Activated CD4-positive, alpha-beta T cell treated with anti-CD3 and anti-CD28 coated beads, Interleukin-2, amount 50 U/mL, for 24 hours (primary cell): ENCODE results near the gene SPTBN1.

Source experiments
- DNase-seq, 2 donors: peaks; one replicate each; pipeline ENCODE4 v3.0.0-alpha.2; 2020; ENCODE audit warnings: low read depth in 1 of 2, low spot score in 1 of 2

The SPTBN1 gene

GRCh38 chr2:54434229-54434628, 21.9 kb upstream of the SPTBN1 start:
- DNase-seq = no peak

DNA sequence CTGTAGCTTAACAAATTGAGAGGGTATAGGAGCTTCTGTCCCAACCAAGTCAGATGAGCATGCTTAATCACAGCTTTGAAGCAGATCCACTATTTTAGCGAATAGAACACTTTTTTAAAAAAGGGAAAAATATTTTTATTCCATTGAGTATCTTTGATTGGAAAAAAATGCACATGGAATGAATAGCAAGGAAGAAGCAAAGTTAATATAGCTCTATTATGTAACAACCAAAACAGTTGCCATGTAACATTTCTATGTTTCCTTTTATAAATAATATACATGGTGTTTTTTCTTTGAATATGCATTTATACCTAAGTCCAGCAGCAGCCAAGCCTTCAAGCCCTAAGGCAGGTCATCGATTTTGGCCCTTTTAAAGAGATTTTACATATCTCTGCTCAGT, 21.4 kb upstream of the SPTBN1 start:
- DNase-seq = no peak

- DNase-seq = no peak
These were observed 20.6 kb upstream of the SPTBN1 start for GRCh38 chr2:54435325-54436226.

DNA sequence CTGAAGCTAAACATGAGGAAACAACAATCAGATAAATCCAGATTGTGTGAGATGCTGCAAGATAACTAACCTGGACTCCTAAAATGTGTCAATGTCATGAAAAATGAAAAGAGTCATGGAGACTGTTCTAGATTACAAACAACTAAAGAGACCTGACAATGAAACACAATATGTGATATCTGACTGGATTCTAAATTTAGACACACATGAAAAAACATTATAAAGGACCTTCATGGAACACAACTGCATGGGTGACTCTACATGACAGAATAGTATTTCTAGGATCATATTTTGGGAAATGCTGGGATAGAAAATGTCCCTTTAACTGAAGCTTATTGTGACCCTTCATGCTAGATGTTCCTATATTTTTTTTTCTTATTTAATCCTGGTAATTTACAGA, 18.5 kb upstream of the SPTBN1 start:
- DNase-seq = no peak

DNA sequence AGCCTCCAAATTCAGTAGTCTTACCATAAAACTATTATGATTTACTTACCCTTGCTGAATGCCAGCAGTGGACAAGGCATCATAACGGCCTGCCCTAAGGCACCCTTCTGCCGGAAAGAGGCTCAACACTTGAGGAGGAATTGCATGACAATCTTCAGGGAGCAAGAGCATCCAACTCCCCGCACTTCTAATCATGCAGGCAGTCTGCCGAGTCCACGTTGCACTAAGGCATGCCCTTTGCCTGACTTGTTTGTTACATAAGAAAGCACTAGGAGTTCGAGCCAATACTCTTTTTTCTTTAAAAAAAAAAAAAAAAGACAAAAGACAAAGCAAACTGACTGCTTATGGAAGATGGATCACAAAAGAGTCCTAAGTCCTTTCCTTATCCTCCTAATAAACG, 17.9 kb upstream of the SPTBN1 start:
- no peak for DNase-seq

DNA sequence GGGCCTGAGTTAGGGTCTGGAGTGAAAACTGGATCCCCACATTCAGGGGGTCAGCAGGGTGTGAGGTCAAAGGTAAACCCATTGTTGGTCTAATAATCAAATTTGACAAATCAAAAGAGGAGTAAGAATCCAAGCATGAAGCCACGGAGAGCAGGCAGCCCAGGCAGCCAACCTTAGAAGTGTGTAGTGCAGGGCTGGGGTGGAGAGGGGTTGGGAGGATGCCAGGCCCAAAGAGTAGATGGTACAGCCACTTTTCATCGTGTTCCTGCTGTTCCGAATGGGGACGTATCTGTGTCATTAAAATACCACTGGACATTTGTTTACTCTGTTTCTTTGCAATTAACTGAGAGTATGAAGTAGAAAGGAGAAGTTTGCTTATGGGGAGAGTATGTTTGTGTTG, 16.5 kb upstream of the SPTBN1 start:
- DNase-seq = no peak

- DNase-seq = no peak
These were observed 16.1 kb upstream of the SPTBN1 start for GRCh38 chr2:54440050-54440449.

DNA sequence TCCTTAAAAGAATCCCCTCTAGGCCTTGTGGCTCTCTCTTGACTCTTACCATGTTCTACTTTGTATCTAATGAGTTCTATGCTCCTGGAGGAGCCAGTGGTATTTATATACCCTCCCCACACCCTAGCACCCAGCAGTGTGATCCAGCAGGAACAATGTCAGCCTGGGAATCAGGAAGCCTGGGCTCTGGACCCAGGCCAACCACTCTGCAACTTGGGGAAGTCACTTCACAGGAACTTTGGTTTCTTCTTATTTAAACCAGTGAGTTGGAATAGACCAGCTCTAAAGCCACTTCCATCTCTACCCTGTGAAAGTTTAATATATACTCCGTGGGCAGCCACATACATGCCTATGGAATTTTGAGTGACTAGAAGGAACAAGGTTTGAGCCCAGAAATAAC, 11.6 kb upstream of the SPTBN1 start:
- no peak for DNase-seq

- DNase-seq = no peak
These were observed 10.0 kb upstream of the SPTBN1 start for GRCh38 chr2:54446122-54446521.

GRCh38 chr2:54446625-54447024, 9.5 kb upstream of the SPTBN1 start:
- no peak for DNase-seq

GRCh38 chr2:54454548-54455130, 1.5 kb upstream of the SPTBN1 start:
- DNase-seq = no peak

DNA sequence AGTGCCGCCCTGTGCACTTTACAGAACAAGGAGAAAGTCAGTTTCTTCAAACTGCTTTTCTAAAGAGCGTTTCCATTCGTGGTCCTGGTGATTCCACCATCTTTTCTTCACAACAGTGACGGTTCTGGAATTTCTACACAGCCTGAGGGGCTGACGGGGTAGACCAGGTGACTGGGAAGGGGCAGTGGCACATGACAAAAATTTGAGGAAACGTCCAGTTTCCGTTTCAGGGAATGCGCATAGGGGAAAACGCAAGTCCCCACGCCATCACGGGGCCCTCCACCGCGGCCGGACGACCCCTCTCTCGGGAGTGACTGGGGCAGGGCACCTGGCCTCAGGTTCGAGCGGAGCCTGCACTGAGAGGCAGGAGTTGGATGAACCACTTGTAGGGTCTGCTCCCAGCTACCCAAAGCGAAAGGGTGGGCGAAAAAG, 980 bp upstream of the SPTBN1 start:
- DNase-seq = no peak

DNA sequence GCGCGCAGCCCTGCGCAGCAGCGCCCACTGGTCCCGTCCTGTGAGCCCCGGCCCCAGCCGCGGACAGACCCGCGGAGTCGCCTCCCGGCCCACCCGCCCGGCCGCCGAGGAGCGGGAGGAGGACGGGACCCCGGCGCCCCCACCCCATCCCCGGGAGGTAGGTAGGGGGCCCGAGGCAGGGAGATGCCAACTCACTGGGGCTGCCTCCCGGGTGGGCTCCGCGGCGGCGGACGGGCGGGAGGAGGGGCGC, 160 bp downstream of the SPTBN1 start:
- DNase-seq = no peak

- no peak for DNase-seq
These were observed 640 bp downstream of the SPTBN1 start for GRCh38 chr2:54456612-54457322.

DNA sequence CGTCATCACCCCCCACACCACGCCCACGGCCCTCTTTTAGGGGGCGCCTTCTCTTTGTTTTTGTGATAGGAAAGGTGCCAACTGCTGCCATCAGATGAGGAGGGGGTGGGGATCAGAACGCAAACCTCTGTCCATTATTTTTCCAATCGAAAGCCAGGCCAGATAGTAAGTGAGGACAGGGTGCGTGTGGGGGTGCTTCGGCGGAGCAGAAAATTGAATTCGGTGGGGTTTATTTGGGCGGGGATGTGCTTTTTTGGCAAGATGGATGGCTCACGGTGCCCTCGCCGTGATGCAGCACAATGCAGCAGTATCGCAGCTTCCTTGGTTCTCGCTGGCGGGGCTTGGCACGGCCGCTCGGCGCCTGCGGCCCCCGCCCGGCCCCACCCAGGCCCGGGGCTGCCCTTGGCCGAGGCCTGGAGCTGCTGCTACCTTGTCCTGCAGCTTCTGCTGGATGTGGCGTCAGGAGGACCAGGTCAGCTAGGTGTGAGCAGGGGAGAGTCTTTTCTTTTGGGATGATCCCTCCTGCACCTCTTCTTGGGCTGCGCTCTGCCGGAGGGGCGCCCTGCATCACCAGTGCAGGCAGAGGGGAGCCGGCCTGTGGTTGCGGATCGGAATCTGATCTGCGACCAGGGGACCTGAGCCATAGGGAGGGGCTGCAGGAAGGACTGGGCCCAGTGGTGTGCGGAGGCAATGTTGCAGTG, 1.3 kb downstream of the SPTBN1 start:
- no peak for DNase-seq

GRCh38 chr2:54459037-54459441, 2.9 kb downstream of the SPTBN1 start:
- no peak for DNase-seq

DNA sequence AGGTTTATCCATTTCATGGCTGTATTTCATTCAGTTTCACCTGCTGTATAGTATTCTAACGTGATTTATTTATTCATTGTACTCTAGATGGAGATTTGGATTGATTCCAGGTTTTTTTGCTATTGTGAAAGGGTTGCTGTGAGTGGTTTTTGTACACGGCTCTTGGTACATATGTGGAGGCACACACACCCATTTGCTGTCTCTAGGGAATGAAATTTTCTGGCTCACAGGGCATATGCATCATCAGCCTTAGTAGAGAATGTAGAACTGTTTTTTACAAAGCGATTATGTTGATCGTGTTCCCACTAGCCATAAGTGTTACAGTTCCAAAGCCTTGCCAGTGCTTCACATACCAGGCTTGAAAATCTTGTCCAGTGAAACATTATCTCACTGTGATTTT, 5.1 kb downstream of the SPTBN1 start:
- no peak for DNase-seq

GRCh38 chr2:54464341-54464740, 8.2 kb downstream of the SPTBN1 start:
- DNase-seq = no peak

DNA sequence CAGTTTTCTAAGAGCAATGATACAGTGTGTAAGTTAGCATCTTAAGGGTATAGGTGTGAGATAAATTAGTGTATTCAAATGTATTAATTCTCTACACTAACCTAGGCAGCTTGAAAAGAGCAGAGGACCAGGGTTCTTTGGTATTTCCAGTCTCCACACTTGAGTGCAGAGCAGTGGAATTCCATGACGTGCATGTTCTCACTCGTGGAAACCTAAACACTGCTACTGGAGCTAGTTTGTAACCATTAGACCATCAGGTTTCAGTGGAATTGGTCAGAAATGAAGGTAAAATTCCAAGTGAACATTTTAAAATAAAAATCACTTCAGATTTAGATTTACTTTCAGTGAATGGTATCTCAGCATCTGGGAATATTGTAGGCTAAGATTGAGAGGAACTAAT, 9.0 kb downstream of the SPTBN1 start:
- no peak for DNase-seq

- no peak for DNase-seq
These were observed 10.7 kb downstream of the SPTBN1 start for GRCh38 chr2:54466870-54467269.

DNA sequence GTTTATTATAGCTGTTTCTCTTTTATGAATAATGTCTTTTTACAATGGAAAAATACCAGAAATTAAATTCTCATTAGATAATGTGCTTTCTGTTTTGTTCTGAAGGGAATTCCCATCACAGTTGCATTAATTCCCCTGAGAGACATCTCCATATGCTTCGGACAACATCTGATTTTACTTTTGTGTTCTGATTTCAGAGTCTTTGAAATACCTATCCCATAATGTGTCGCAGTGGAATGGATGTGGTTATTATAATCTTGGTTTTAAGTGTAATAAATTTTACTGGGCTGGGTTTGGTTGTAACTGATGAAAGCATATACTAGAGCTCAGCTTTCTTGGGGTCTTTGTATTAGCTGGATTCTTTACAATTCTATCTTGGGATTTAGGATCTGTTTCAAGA, 12.5 kb downstream of the SPTBN1 start:
- no peak for DNase-seq
